Activated gamma-delta T cell treated with Interleukin-2 at 50 U/mL for 16 hours (primary cell): Measurements from ENCODE around the gene GORAB.

Source experiments
- DNase-seq: peaks from one replicate; pipeline ENCODE4 v3.0.0-alpha.2; 2020

Gene GORAB

GRCh38 chr1:170539154-170539553 lies 7.2 kb downstream of the GORAB start:
- DNase-seq: no peak

DNA sequence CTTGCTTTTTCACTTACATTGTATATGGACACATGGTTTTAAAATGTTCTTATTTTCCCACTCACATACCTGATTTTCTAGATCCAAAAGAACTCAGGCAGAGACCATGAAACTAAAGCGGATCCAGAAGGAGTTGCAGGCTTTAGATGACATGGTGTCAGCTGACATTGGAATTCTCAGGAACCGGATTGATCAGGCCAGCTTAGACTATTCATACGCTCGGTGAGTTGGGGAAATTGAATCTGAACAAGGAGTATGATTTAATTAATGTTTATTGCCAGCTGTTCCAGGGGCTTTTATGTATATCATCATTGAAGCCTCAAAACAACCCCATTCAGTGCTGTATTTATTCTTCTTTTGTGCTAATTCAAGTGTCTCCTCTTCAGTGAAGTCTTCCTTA lies 12.7 kb downstream of the GORAB start:
- DNase-seq: no peak

DNA sequence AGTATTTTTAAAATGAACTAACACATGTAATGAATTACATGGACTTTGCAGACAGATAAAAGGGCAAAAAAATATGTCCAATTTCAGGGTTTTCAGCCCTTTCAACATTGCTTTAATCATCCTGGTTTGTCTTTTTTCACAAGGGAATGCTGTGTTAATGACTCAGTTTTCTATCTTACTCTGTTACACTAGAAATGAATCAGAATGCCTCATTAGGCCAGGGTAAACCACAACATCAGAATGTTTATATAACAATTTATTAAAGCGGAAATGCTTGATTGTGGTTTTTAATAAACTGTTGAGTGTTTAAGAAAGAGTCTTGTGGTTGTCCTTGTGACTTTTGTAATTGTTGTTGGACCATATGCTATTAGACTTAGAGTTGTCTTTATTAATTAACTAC lies 13.5 kb downstream of the GORAB start:
- DNase-seq: no peak

DNA sequence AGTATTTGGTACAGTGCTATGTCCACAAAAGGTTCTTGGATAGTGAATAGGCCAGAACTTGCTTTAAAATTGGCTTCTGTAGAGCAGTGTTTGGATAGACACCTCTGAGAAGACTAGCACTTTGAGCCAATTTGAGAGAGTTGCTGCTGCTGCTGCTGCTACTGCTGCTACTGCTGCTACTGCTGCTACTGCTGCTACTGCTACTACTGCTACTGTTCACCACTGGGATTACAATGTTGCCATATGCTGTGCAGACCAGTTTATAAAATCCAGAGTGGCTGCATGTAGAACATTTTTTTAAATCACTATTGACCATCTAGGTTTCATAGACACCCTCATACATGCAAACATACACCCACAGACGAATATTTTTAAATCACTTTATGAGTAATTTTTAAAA lies 15.3 kb downstream of the GORAB start:
- no peak for DNase-seq

GRCh38 chr1:170548497-170548896 lies 16.5 kb downstream of the GORAB start:
- no peak for DNase-seq

- no peak for DNase-seq
These were observed 23.4 kb downstream of the GORAB start for GRCh38 chr1:170555370-170555769.

- DNase-seq: no peak
These were observed 25.0 kb downstream of the GORAB start for GRCh38 chr1:170556917-170557316.

GRCh38 chr1:170558731-170559130 lies 26.8 kb downstream of the GORAB start:
- DNase-seq: no peak

GRCh38 chr1:170559166-170559565 lies 27.2 kb downstream of the GORAB start:
- no peak for DNase-seq

DNA sequence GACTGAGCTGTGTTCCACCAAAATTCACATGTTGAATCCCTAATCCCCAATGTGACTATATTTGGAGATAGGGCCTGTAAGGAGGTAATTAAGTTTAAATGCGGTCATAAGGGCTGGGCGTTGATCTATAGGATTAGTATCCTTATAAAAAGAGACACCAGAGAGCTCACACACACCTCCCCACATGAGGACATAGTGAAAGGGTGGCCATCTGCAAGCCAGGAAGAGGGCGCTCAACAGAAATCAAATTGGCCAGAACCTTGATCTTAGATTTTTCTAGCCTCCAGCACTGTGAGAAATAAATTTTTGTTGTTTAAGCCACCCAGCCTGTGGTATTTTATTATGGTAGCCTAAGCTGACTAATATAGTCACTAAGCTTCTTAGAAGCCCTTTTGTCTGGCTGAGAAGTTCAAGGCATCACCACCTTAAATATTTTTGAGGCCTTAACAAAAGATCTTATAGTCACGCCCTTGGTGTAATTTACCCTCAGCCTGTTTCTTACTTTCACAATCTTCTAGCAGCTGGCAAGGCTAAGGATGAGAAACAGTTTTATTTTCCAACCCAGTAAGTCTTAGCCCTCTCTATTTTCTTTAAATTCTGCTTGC lies 28.8 kb downstream of the GORAB start:
- no peak for DNase-seq

DNA sequence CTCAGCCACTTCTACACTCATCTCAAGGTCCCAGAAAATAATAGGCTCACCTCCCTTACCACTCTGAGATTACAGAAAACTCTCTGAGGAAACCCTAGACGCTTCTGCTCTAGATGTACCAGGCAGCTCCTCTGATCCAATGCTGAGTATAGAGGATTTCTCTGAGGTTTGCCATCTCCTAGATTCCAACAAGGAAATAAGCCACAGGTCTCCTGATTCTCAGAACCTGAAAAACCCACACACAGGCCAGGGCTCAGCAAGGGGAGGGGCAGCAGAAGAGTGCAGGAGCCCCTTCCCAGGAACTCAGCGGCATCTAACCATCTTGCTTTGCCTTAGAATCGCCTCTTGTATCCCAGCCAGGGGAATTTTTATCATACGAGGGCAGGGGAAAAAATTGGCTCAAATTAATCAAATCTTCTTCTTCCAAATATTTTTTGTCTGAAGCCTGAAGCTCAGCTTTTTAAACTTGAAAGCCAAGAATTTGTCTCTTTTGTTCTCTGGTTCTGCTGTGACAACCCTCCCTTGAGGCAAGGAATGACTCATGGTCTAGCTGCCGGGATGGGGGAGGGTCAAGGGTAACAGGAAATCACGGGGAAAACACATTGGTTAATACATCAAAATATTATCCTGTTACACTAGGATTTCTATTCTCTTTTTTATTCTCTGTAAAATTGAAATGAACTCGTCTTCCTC lies 30.8 kb downstream of the GORAB start:
- DNase-seq: no peak

DNA sequence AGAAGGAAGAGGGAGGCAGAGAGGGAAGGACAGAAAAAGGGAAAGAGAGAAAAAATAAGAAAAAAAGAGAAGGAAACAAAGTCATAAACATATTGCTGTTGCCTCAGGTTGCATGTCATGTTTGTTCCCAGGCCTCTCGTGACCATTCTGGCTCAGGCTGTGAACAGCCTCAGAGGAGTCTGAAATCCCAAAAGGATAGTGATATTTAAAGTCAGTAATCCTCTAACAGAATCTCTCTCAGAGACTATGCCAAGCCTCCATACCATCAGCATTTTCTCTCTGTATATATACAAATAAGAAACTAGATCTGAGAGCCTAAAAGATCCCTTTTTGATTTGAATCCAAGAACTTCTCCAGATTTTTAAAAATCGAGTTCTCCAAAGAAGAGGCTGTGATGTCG lies 35.2 kb downstream of the GORAB start:
- no peak for DNase-seq

GRCh38 chr1:170568197-170568596 lies 36.2 kb downstream of the GORAB start:
- DNase-seq: no peak

DNA sequence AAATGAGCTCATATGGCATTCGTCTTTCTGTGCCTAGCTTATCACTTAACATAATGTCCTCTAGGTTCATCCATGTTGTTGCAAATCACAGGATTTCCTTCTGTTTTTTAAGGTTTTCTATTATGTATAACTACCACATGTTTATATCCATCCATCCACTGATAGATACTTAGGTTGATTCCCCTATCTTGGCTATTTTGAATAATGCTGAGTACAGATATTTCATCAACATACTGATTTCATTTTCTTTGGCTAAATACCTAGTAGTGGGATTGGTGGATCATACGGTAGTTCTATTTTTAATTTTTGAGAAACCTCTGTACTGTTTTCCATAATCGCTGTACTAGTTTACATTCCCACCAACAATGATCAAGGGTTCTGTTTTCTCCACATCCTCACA lies 45.0 kb downstream of the GORAB start:
- DNase-seq: no peak

DNA sequence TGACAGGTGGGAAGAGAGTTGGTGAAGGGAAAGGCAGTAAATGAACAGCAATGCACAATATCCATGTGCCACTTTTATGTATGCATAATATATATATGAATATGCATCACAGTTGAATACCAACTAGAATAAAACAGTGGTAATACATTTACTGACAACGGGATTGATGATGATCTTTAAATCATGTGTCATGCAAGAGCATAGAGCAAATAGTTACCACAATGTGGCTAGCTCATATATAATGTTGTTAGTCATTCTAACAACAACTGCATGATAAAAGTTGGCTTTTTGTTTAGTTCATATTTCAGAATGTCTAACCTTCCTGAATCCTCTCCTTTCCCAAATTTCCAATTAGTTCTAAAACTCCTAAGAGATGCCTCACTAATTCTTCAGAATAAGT lies 46.4 kb downstream of the GORAB start:
- no peak for DNase-seq

DNA sequence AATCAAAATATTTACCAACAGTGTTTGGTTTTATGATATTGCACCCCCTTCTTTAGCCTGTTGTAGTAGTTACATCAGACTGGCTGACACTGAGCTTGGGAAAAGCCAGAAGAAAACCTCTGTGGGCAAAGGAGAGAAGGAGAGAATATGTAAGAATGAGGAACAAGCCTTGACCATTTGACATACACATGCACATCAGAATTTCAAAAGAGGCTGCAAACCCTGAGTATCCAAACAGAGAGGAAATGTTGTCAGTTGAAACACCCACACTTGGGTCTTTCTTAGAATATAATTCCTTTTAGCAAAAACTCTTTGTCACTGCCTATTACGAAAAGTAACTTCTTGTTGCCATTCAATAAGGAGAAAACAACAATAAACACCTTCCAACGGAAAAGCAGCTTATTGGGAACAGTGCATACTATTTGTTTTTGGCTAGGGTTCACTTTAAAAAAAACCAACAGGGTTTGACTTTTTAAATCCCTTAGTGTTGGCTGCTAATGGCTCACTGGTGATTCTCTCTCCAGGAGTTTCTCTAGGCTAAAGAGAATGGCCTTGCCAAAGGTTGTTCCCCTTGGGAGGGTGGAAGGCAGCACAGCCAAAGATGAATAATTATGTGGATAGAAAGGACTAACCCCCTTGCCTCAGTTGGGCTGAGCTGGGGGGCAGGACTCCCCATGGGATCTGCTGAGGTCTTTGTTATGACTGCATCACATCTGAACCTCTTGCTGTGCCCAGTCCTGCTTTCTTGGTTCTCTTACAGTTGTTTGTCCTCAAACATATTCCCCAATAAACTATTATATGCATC lies 48.9 kb downstream of the GORAB start:
- no peak for DNase-seq

DNA sequence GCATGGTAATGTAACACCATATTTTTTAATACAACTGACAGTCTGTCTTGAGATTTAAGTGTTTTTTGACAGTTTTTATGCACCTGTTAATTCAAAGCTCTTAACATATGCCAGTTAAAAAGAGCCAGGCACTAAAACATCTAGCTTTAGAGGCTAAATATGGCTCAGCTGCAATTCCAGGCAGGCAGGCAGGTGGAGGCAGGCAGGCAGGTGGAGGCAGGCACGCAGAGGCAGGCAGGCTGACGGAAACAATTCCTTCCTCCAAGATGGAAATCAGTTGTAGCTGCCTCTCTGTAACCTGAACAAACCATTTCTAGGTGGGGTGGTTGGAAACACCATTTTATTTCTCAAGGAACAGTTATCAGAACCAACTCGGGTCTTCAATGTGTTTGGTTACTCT lies 51.2 kb downstream of the GORAB start:
- DNase-seq: no peak

GRCh38 chr1:170586321-170587252 lies 54.6 kb downstream of the GORAB start:
- DNase-seq: no peak

GRCh38 chr1:170587253-170587593 lies 55.3 kb downstream of the GORAB start:
- DNase-seq: no peak

DNA sequence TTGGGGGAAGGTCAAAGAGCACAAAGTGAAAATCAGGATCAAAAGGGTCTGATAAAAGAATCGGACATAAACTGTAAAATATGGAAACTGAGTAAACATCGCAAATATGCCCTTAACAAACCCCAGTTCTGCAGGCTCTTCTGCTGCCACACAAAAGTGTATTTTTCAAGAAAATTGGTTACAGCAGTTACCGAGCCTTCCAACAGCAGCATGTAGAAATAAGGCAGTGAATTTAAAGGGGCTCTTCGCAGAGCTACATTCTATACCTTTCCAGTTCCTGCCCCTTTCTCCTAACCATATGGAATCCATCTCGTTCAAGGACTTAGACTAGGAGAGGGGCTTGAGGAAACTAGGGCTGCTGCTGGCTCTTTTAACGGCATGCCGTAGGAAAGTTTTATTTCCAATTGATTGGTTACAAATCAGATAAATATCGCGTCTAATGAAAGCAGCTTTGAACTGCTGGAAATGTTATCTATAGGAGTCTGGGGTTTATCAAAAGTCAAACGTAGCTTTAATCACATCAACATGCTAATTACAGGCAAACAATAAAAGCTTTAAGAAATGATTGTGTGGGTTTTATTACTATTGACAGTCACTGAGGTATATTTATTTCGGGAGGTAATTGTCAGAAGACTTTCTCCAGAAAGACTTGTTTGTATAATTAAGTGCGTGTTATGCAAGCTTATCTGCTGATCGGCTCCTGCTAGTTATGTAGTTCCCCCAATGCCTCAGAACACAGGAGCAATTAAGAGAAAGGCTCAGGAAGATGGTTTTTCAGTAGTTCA lies 59.1 kb downstream of the GORAB start:
- DNase-seq: no peak

DNA sequence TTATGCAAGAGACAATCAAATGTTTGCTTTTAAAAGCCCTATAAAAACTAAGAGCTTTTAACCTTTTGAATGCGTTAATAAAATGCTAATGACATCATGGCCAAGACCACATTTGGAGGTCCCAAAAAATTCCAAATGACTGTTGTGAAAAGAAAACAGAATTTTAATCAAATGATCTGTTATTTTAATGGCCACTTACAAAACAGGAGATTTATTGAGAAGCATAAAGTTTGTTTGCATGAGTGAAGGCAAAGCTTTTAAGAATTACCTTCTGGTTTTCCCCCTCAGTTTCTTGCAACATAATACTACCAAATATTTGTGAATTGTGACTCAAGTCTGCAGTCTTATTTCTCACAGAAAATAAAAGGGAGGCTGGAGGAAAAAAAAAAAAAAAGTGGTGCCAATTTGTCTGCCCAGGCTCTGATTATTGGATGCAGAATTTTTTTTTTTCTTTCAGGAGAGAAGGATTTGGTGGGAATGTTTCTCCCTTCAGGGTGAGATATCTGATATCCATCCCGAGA lies 60.7 kb downstream of the GORAB start:
- DNase-seq: no peak
